PC-3 (cell line): Measurements from ENCODE around the gene CRTC1. TPM values are rescaled to one million over a fixed set of nuclear protein-coding genes. Genes with fewer than 3 reads are reported as not detected.
A peak's percentile ranks its signal among the peaks of the same experiment; 100 is the strongest.

ENCODE experiments used
- ATAC-seq: fragments of 200-7000 bp; cut with Tn5 transposase; 2 replicates; pipeline ENCODE4 v1.9.1; 2020; ENCODE audit warnings: mild to moderate bottlenecking, moderate library complexity
- BruUV-seq: library from RNA; stranded (reverse); fragments of 400-500 nt; replicated peaks from 2 replicates; lab custom pipeline; 2021; lab: Mats Ljungman, UMichigan
- CTCF ChIA-PET: fragments of 300-600 bp; sonication (Branson Sonifier 250); formaldehyde crosslinking; loops from one replicate; lab custom pipeline; 2022; ENCODE audit warnings: antibody characterized with exemption; lab: Charles Lee
- POLR2A ChIA-PET: fragments of 300-600 bp; sonication (Branson Sonifier 250); formaldehyde crosslinking; loops from one replicate; lab custom pipeline; 2022; ENCODE audit warnings: antibody characterized with exemption; ENCODE audit not compliant: unreplicated experiment; lab: Charles Lee
- DNase-seq: peaks from one replicate; pipeline ENCODE4 v3.0.0-alpha.2; 2015
- H2AFZ ChIP-seq: fragments of 300-600 bp; sonication (generic); 2 replicates; pipeline ENCODE4 v1.6.0; 2016; ENCODE audit warnings: antibody characterized with exemption, low read length
- H3F3A ChIP-seq: fragments of 300-600 bp; sonication (generic); one replicate; pipeline ENCODE4 v1.6.0; 2017; ENCODE audit warnings: antibody characterized with exemption, low read length, control low read depth, mild to moderate bottlenecking; ENCODE audit not compliant: unreplicated experiment
- H3K27ac ChIP-seq: fragments of 300-600 bp; sonication (generic); 2 replicates; pipeline ENCODE4 v1.5.1; 2016; ENCODE audit warnings: mild to moderate bottlenecking, low read length
- H3K27me3 ChIP-seq: fragments of 300-600 bp; sonication (generic); 2 replicates; pipeline ENCODE4 v1.6.1; 2016; ENCODE audit warnings: low read length, mixed read lengths
- H3K36me3 ChIP-seq: fragments of 300-600 bp; sonication (generic); 2 replicates; pipeline ENCODE4 v1.6.1; 2016; ENCODE audit warnings: low read depth, mixed run types, low read length, mixed read lengths
- H3K4me1 ChIP-seq: fragments of 300-600 bp; sonication (generic); 2 replicates; pipeline ENCODE4 v1.5.1; 2016; ENCODE audit warnings: low read length; ENCODE audit not compliant: insufficient read depth
- H3K4me2 ChIP-seq: fragments of 300-600 bp; sonication (generic); 2 replicates; pipeline ENCODE4 v1.6.0; 2016; ENCODE audit warnings: low read length
- H3K4me3 ChIP-seq: fragments of 300-600 bp; sonication (generic); 2 replicates; pipeline ENCODE4 v1.5.1; 2016; ENCODE audit warnings: mild to moderate bottlenecking, low read length, mixed read lengths
- H3K79me2 ChIP-seq: fragments of 300-600 bp; sonication (generic); 2 replicates; pipeline ENCODE4 v1.6.1; 2017; ENCODE audit warnings: low read length, mixed read lengths
- H3K9ac ChIP-seq: fragments of 300-600 bp; sonication (generic); 2 replicates; pipeline ENCODE4 v1.6.0; 2016; ENCODE audit warnings: mild to moderate bottlenecking, low read length
- H3K9me2 ChIP-seq: fragments of 300-600 bp; sonication (generic); replicated peaks from 2 replicates; pipeline ENCODE4 v1.6.1; 2016; ENCODE audit warnings: mixed run types, low read length, mixed read lengths
- H3K9me3 ChIP-seq: fragments of 300-600 bp; sonication (generic); 2 replicates; pipeline ENCODE4 v1.6.1; 2016; ENCODE audit warnings: low read length, mixed read lengths
- H4K20me1 ChIP-seq: fragments of 300-600 bp; sonication (generic); 2 replicates; pipeline ENCODE4 v1.6.1; 2016; ENCODE audit warnings: low read length, mixed read lengths
- CTCF ChIP-seq: fragments of 300-600 bp; sonication (generic); conservative IDR thresholded peaks from 2 replicates; pipeline ENCODE4 v1.5.1; 2017; ENCODE audit warnings: antibody characterized with exemption, low read depth, mild to moderate bottlenecking, low read length
- EZH2 ChIP-seq: fragments of 300-600 bp; sonication (generic); IDR thresholded peaks from one replicate; pipeline ENCODE4 v1.6.1; 2017; ENCODE audit warnings: antibody characterized with exemption, mild to moderate bottlenecking, low read length; ENCODE audit not compliant: unreplicated experiment
- EZH2phosphoT487 ChIP-seq: fragments of 300-600 bp; sonication (generic); IDR thresholded peaks from 2 replicates; pipeline ENCODE4 v1.6.1; 2018; ENCODE audit warnings: mild to moderate bottlenecking, antibody characterized with exemption, low read length, borderline replicate concordance
- intact Hi-C: fragments of 100-400 bp; cut with micrococcal nuclease; formaldehyde crosslinking; loops from 2 replicates; pipeline ENCODE4 v1.9.0; 2023
- total RNA-seq: library from RNA; depleted of rRNA; stranded (reverse); fragments of >200 nt; gene quantifications from 2 replicates; pipeline ENCODE4 v1.2.3, GENCODE V29; 2014

Gene CRTC1
- total RNA-seq, 1 experiment from 2014 or later: 6.7 TPM

DNA sequence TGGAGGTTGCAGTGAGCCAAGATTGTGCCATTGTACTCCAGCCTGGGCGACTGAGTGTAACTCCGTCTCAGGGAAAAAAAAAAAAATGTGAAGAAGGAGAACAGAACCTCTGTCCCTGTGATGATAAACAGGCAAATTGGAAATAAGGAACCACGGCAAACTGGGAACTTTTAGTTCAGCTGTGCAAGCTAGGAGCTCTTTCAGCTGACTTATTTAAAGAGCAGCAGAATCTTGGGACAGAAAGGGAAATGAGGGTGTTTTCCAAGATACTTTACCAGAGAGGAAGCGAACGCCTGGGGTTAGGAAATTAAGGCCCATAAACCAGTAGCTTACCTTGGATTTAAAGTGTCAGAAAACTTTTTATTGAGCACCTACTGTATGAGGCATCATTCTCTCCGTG, 145.3 kb downstream of the CRTC1 start:
- H3K36me3 ChIP-seq: no peaks in the 10 kb centered on the region
- ChIA-PET POLR2A (no interaction called here), CTCF (no interaction called here)
- H3K79me2 ChIP-seq: peaks cover 20% of the 10 kb centered on the region
- ATAC-seq (no peak), DNase-seq (no peak)
- no peak overlapping the region for H3K4me3 ChIP-seq
- H3K27ac ChIP-seq: no peak overlapping the region
- H3K9ac ChIP-seq: no peak overlapping the region
- H3K9me2 ChIP-seq: no peaks in the 10 kb centered on the region
- no peaks in the 10 kb centered on the region for H3K9me3 ChIP-seq
- H3K27me3 ChIP-seq: no peaks in the 10 kb centered on the region
- intact Hi-C loops: no loop called here
- no peak for TF ChIP-seq CTCF
- no peak for TF ChIP-seq EZH2phosphoT487
- TF ChIP-seq EZH2: no peak
- BruUV-seq: no TSS peak
- H3F3A ChIP-seq: no peaks in the 10 kb centered on the region
- H3K4me2 ChIP-seq: no peak overlapping the region
- peaks cover 15% of the 10 kb centered on the region for H4K20me1 ChIP-seq
- H2AFZ ChIP-seq: no peak overlapping the region
- H3K4me1 ChIP-seq: no peaks in the 10 kb centered on the region

DNA sequence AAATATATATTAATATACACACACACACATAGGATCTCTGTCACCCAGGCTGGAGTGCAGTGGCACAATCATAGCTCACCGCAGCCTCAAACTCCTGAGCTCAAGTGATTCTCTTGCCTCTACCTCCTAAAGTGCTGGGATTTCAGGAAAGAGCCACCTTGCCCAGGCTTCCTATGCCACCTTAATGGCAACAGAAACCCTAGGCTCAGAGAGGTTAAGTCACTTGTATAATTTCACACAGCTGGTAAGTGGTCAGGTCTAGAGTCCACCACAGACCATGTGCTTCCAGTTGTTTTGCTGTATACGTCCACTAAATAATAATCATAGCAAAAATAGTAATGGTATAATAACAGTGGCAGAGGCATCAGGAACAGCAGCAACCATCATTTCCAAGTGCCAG, 147.0 kb downstream of the CRTC1 start:
- ChIA-PET POLR2A (no interaction called here), CTCF (no interaction called here)
- TF ChIP-seq CTCF (no peak), EZH2 (no peak), EZH2phosphoT487 (no peak)
- BruUV-seq: no TSS peak
- Histone ChIP-seq H3K4me2 (no peak overlapping the region), H3K79me2 (peaks cover 37% of the 10 kb centered on the region), H3K4me1 (peaks cover 7% of the 10 kb centered on the region; the same call in 1 of the 2 replicates), H3F3A (no peaks in the 10 kb centered on the region), H3K36me3 (peaks cover 2% of the 10 kb centered on the region), H4K20me1 (peaks cover 32% of the 10 kb centered on the region), H3K9me3 (no peaks in the 10 kb centered on the region), H3K9ac (no peak overlapping the region), H3K27ac (no peak overlapping the region), H3K9me2 (no peaks in the 10 kb centered on the region), H3K27me3 (no peaks in the 10 kb centered on the region), H2AFZ (no peak overlapping the region), H3K4me3 (no peak overlapping the region)
- intact Hi-C loops: no loop called here
- ATAC-seq (no peak), DNase-seq (no peak)

DNA sequence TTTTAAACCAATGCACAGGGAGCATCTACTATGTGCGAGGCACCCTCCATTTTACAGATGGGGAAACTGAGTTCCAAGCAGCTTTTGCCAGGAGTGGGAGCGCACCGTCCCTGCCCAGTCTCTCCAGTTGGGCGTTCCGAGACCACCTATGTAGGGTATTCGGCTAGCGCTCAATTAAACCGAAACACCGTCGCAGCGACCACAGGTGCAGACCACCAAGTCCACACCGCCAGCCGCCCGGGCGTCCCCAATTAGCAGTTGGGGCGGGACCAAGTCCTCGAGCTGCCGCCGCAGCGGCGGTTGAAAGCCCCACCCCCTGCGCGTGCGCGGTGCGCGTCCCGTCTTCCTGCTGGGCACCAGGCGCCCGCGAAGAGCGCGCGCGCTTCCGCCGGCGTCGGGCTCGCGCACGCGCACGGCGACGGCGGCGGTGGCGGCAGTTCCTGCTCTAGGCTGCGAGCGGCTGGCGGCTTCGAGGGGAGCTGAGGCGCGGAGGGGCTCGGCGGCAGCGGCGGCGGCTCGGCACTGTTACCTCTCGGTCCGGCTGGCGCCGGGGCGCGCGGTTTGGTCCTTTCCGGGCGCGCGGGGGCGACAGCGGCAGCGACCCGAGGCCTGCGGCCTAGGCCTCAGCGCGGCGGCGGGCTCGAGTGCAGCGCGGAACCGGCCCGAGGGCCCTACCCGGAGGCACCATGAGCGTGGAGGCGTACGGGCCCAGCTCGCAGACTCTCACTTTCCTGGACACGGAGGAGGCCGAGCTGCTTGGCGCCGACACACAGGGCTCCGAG, 148.2 kb downstream of the CRTC1 start, which contains the start of gene UPF1:
TSS of gene UPF1 (plus strand) at position 436 of the 782 bp plus-strand sequence. CDS start at position 687, 251 bp downstream.
- no peaks in the 10 kb centered on the region for H3F3A ChIP-seq
- CTCF ChIA-PET: interaction anchor here (0.6 to 0.7 kb wide), 2 partner anchors 161 to 370 kb away, joined by 3 read pairs; no protein-coding TSS in a partner anchor
- intact Hi-C loops: no loop called here
- peaks cover 50% of the 10 kb centered on the region for H3K79me2 ChIP-seq
- peaks cover 7% of the 10 kb centered on the region; the same call in 1 of the 2 replicates for H3K4me1 ChIP-seq
- no peaks in the 10 kb centered on the region for H3K9me2 ChIP-seq
- POLR2A ChIA-PET: interaction anchor here (0.6 to 0.7 kb wide), 2 partner anchors 38 to 553 kb away, joined by 3 read pairs; no protein-coding TSS in a partner anchor
- no peaks in the 10 kb centered on the region for H3K9me3 ChIP-seq
- peaks cover 4% of the 10 kb centered on the region for H3K36me3 ChIP-seq
- H3K27ac ChIP-seq: peak within 1 kb of the TSS; percentile 39; the same call in 1 of the 2 replicates
- peak within 1 kb of the TSS; percentile 97 for H3K9ac ChIP-seq
- DNase-seq: peak; percentile 96
- H3K4me2 ChIP-seq: peak within 1 kb of the TSS; percentile 100
- TF ChIP-seq EZH2phosphoT487 (no peak), CTCF (no peak), EZH2 (no peak)
- ATAC-seq: peak; percentile 75
- peaks cover 44% of the 10 kb centered on the region for H4K20me1 ChIP-seq
- H3K4me3 ChIP-seq: peak within 1 kb of the TSS; percentile 99
- peak within 1 kb of the TSS; percentile 95 for H2AFZ ChIP-seq
- no peaks in the 10 kb centered on the region for H3K27me3 ChIP-seq
- BruUV-seq: no TSS peak
